ENCODE results near the gene TRIM31. TPM values are rescaled to one million over a fixed set of nuclear protein-coding genes. Genes with fewer than 3 reads are reported as not detected.

The TRIM31 gene
- total and polyA plus RNA-seq, 12 donors: 0.13 to 0.80 (median 0.19) TPM; not detected in 8

- H3K36me3 ChIP-seq (replicated peaks in 1 of 2): no peaks in the 10 kb centered on the region
- peak; percentile 71 to 88 (median 79) for DNase-seq
- no peak overlapping the region for H3K27ac ChIP-seq
- 24 to 31% (median 25%) methylated on average over 15 to 16 of the region's 16 CpGs for WGBS, 4 donors
- H3K27me3 ChIP-seq: peaks cover 37% of the 10 kb centered on the region
- intact Hi-C loops (cut with DNase I): loop anchor here in 1 of 2 donors (5.0 kb wide), 1 partner anchor 284 kb away; no protein-coding TSS in a partner anchor
- no peak for TF ChIP-seq POLR2A (IDR thresholded peaks at IDR 0.05)
- TF ChIP-seq, protein P1, sequence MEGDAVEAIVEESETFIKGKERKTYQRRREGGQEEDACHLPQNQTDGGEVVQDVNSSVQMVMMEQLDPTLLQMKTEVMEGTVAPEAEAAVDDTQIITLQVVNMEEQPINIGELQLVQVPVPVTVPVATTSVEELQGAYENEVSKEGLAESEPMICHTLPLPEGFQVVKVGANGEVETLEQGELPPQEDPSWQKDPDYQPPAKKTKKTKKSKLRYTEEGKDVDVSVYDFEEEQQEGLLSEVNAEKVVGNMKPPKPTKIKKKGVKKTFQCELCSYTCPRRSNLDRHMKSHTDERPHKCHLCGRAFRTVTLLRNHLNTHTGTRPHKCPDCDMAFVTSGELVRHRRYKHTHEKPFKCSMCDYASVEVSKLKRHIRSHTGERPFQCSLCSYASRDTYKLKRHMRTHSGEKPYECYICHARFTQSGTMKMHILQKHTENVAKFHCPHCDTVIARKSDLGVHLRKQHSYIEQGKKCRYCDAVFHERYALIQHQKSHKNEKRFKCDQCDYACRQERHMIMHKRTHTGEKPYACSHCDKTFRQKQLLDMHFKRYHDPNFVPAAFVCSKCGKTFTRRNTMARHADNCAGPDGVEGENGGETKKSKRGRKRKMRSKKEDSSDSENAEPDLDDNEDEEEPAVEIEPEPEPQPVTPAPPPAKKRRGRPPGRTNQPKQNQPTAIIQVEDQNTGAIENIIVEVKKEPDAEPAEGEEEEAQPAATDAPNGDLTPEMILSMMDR (IDR thresholded peaks at IDR 0.05): peak; percentile 97 to 99 (median 98)
- H3K9me3 ChIP-seq (replicated peaks in 1 of 3): no peaks in the 10 kb centered on the region
- H3K4me1 ChIP-seq (replicated peaks in 1 of 2): no peaks in the 10 kb centered on the region
- H3K4me3 ChIP-seq: no peak overlapping the region
Measured at GRCh38 chr6:30130887-30131862, 18.3 kb upstream of the TRIM31 start.

DNA sequence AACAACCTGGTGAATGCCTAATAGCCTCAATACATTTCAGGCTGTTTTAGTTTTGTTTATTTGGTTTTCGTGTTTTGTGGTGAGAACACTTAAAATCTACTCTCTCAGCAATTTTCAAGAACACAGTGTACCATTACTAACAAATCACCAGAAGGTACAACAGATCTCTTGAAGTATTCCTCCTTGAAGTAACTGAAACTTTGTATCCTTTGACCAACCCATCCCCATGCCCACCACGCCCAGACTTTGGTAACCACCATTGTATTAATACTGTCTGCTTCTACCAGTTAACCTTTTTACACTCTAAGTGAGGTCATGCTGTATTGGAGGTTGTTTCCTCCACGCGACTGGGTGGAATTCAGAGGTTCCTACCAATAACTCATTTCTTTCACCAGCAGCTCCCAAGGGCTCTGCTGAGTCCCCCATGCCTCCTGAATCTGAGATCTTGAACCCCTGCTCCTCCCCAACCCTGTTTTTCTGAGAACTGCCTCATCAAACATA lies 17.3 kb upstream of the TRIM31 start:
- Histone ChIP-seq H3K27me3 (peaks cover 37% of the 10 kb centered on the region), H3K9me3 (replicated peaks in 1 of 3) (no peaks in the 10 kb centered on the region), H3K4me3 (no peak overlapping the region), H3K36me3 (replicated peaks in 1 of 2) (no peaks in the 10 kb centered on the region), H3K27ac (no peak overlapping the region), H3K4me1 (replicated peaks in 1 of 2) (no peaks in the 10 kb centered on the region)
- TF ChIP-seq, protein P1 (IDR thresholded peaks at IDR 0.05): no peak
- TF ChIP-seq POLR2A (IDR thresholded peaks at IDR 0.05): no peak
- DNase-seq: no peak
- 50 to 62% (median 57%) methylated on average over 4 of the region's 4 CpGs for WGBS, 4 donors
- intact Hi-C loops (cut with DNase I): loop anchor here in 1 of 2 donors (5.0 kb wide), 1 partner anchor 283 kb away; no protein-coding TSS in a partner anchor

DNA sequence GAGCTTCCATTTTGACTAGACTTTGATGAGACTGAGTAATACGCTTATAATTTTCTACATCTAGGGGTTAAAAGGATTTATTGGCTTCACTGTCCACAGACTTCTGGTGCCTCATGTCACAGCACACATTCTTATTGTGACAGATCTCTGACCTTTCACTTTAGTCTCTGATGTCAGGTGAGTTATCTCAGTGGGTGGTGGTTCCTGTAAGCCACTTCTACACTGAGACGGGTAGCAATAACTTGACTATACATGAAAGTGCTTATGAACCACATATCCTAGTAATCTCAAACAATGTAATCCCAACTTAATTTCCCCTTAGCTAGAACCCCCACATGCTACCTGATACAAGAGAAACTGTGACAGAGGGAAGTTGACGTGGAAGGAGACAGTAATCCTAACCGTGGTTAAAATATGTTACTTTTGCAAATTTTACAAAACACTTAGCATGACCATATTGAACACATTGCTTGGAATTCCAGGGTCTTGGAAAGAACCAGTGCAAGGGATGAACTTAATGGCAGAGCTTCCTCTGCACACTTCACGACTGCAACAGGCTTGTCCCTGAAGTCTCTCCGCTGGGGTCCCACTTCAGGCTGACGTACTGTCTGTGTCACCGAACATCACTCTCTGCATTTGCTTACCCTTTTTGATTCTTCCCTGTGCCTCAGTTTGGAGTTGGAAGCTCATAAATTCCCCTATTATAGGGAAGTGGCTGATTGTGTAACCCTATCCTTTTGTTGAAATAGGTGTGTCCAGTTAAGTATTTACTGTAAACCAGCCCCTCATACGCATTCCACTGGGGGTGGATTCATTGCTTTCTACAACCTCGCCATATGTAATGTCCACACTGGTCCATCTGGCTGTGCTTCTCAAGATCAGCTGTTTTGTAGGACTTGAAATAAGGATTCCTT lies 16.6 kb upstream of the TRIM31 start:
- Histone ChIP-seq H3K4me3 (no peak overlapping the region), H3K36me3 (replicated peaks in 1 of 2) (no peaks in the 10 kb centered on the region), H3K27ac (no peak overlapping the region), H3K27me3 (peaks cover 37% of the 10 kb centered on the region), H3K4me1 (replicated peaks in 1 of 2) (no peaks in the 10 kb centered on the region), H3K9me3 (replicated peaks in 1 of 3) (no peaks in the 10 kb centered on the region)
- WGBS, 4 donors: 54 to 69% (median 63%) methylated on average over 10 of the region's 10 CpGs
- TF ChIP-seq, protein P1 (IDR thresholded peaks at IDR 0.05): no peak
- no peak for TF ChIP-seq POLR2A (IDR thresholded peaks at IDR 0.05)
- intact Hi-C loops (cut with DNase I): loop anchor here in 1 of 2 donors (5.0 kb wide), 1 partner anchor 282 kb away; no protein-coding TSS in a partner anchor
- no peak for DNase-seq

All from adrenal gland (tissue), 12 donors.